ENCODE results near the gene THSD4.

Gene THSD4

GRCh38 chr15:71679793-71680353 lies 564.6 kb downstream of the THSD4 start:
- DNase-seq = no peak

GRCh38 chr15:71682001-71682400 lies 566.7 kb downstream of the THSD4 start:
- no peak for DNase-seq

GRCh38 chr15:71683411-71684274 lies 568.4 kb downstream of the THSD4 start:
- DNase-seq = no peak

- DNase-seq = no peak
Observed at GRCh38 chr15:71685420-71685993, 570.2 kb downstream of the THSD4 start.

GRCh38 chr15:71686221-71687050 lies 571.2 kb downstream of the THSD4 start:
- DNase-seq = no peak

GRCh38 chr15:71687902-71688508 lies 572.7 kb downstream of the THSD4 start:
- no peak for DNase-seq

- DNase-seq = no peak
Observed at GRCh38 chr15:71688509-71689094, 573.3 kb downstream of the THSD4 start.

GRCh38 chr15:71691081-71691457 lies 575.8 kb downstream of the THSD4 start:
- no peak for DNase-seq

- no peak for DNase-seq
Observed at GRCh38 chr15:71691458-71692417, 576.5 kb downstream of the THSD4 start.

GRCh38 chr15:71697236-71697635 lies 582.0 kb downstream of the THSD4 start:
- no peak for DNase-seq

GRCh38 chr15:71698030-71698429 lies 582.8 kb downstream of the THSD4 start:
- DNase-seq = no peak

GRCh38 chr15:71698742-71699141 lies 583.5 kb downstream of the THSD4 start:
- no peak for DNase-seq

- DNase-seq = no peak
Observed at GRCh38 chr15:71699977-71700376, 584.7 kb downstream of the THSD4 start.

GRCh38 chr15:71701808-71702207 lies 586.5 kb downstream of the THSD4 start:
- DNase-seq = no peak

GRCh38 chr15:71702496-71702895 lies 587.2 kb downstream of the THSD4 start:
- DNase-seq = no peak

- DNase-seq = no peak
Observed at GRCh38 chr15:71705151-71705550, 589.9 kb downstream of the THSD4 start.

GRCh38 chr15:71706461-71707229 lies 591.4 kb downstream of the THSD4 start:
- DNase-seq = no peak

GRCh38 chr15:71707230-71708050 lies 592.2 kb downstream of the THSD4 start:
- DNase-seq = no peak

- no peak for DNase-seq
Observed at GRCh38 chr15:71708051-71708429, 592.8 kb downstream of the THSD4 start.

- no peak for DNase-seq
Observed at GRCh38 chr15:71708741-71709140, 593.5 kb downstream of the THSD4 start.
